Measurements from ENCODE around the gene FAIM. TPM values are rescaled to one million over a fixed set of nuclear protein-coding genes. Genes with fewer than 3 reads are reported as not detected.
"Not testable (repeated sequence)": the region's sequence is repeated elsewhere in the genome, so short reads cannot be mapped to it uniquely, and the experiment has no call there.

The FAIM gene
- total and polyA plus RNA-seq, 10 donors = 2.6 to 11.1 (median 6.4) TPM

DNA sequence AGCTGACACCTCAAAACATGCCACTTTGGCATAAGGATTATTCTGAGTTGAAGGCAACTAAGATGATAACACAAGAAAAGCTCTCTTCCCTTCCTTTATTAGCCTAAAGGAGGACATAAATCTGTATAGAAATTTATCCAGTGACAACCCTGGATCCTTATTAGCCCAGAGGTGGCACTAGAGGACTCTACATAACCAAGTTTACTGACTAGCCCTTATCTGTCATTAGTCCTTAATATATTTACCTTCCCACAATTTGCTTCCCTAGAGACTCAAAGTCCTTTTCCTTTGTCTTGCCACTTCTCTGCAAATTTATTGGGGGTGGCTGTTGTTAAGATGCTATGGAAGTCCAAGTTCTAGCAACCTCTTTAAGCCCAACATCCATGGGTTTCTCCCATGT lies 41.2 kb upstream of the FAIM start:
- Histone ChIP-seq H3K27ac (no peak overlapping the region), H3K4me1 (no peaks in the 10 kb centered on the region), H3K9me3 (peaks cover 0 to 6% (median 0%) of the 10 kb centered on the region in 8 donors), H3K4me3 (no peak overlapping the region), H3K36me3 (peaks cover 0 to 16% (median 3%) of the 10 kb centered on the region in 6 donors), H3K27me3 (replicated peaks in 1 of 7) (no peaks in the 10 kb centered on the region)
- intact Hi-C loops (cut with DNase I; ENCODE audit: low total_unique reads) = no loop called here
- TF ChIP-seq POLR2A (IDR thresholded peaks at IDR 0.05) = no peak
- TF ChIP-seq POLR2AphosphoS5 (IDR thresholded peaks at IDR 0.05) = no peak
- no peak for TF ChIP-seq CTCF (IDR thresholded peaks at IDR 0.05 in 8 of 11, conservative IDR thresholded peaks at IDR 0.05 in 3 of 11)
- no peak for DNase-seq

GRCh38 chr3:138569090-138569489 lies 39.5 kb upstream of the FAIM start:
- no peak overlapping the region for H3K27ac ChIP-seq
- no peaks in the 10 kb centered on the region for H3K27me3 ChIP-seq (replicated peaks in 1 of 7)
- TF ChIP-seq POLR2AphosphoS5 (IDR thresholded peaks at IDR 0.05) = no peak
- no peak for TF ChIP-seq CTCF (IDR thresholded peaks at IDR 0.05 in 8 of 11, conservative IDR thresholded peaks at IDR 0.05 in 3 of 11)
- TF ChIP-seq POLR2A (IDR thresholded peaks at IDR 0.05) = no peak
- intact Hi-C loops (cut with DNase I; ENCODE audit: low total_unique reads) = no loop called here
- H3K9me3 ChIP-seq = peaks cover 0 to 19% (median 6%) of the 10 kb centered on the region in 8 donors
- no peak overlapping the region for H3K4me3 ChIP-seq
- H3K36me3 ChIP-seq = peaks cover 0 to 29% (median 3%) of the 10 kb centered on the region in 6 donors
- no peaks in the 10 kb centered on the region for H3K4me1 ChIP-seq
- WGBS, 5 donors = 75 to 89% (median 78%) methylated on average over 2 of the region's 2 CpGs
- DNase-seq = no peak

- H3K27ac ChIP-seq; intact Hi-C loops (cut with DNase I; ENCODE audit: low total_unique reads); H3K27me3 ChIP-seq (replicated peaks in 1 of 7); H3K4me1 ChIP-seq; DNase-seq; H3K4me3 ChIP-seq: not testable (repeated sequence)
- WGBS, 5 donors = 93 to 98% (median 96%) methylated on average over 8 of the region's 8 CpGs
- H3K9me3 ChIP-seq = peaks cover 0 to 23% (median 9%) of the 10 kb centered on the region in 8 donors
- H3K36me3 ChIP-seq = peaks cover 0 to 34% (median 3%) of the 10 kb centered on the region in 6 donors
These were observed 38.9 kb upstream of the FAIM start for GRCh38 chr3:138569624-138570023.

- TF ChIP-seq POLR2AphosphoS5 (IDR thresholded peaks at IDR 0.05) = no peak
- no peak for TF ChIP-seq POLR2A (IDR thresholded peaks at IDR 0.05)
- no peak for TF ChIP-seq CTCF (IDR thresholded peaks at IDR 0.05 in 8 of 11, conservative IDR thresholded peaks at IDR 0.05 in 3 of 11)
- WGBS, 5 donors = 91 to 96% (median 95%) methylated on average over 1 of the region's 1 CpG
- Histone ChIP-seq H3K36me3 (peaks cover 0 to 31% (median 3%) of the 10 kb centered on the region in 6 donors), H3K9me3 (peaks cover 0 to 17% (median 9%) of the 10 kb centered on the region in 8 donors), H3K4me3 (no peak overlapping the region), H3K27me3 (replicated peaks in 1 of 7) (no peaks in the 10 kb centered on the region), H3K4me1 (peaks cover 0 to 8% (median 3%) of the 10 kb centered on the region in 6 donors), H3K27ac (no peak overlapping the region)
- DNase-seq = no peak
- intact Hi-C loops (cut with DNase I; ENCODE audit: low total_unique reads) = no loop called here
These were observed 35.4 kb upstream of the FAIM start for GRCh38 chr3:138573138-138573537.

DNA sequence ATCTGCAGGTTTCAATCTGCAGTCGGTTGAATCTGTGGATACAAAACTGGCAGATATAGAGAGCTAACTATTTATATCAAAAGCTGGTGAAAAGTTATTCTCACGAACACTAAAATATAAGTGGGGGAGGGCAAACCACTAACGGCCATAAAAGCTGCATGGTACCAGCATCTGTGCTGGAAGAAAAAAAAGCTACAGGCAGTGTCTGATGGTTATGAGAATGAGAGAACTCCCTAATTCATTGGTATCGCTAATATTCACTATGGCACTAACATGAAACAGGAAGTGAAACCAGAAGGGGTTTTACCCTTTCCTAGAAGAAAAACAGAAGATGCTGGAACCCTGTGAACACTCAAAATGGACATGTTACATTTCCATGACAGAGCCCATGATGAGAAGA lies 30.4 kb upstream of the FAIM start:
- no peak overlapping the region for H3K4me3 ChIP-seq
- H3K9me3 ChIP-seq = peaks cover 0 to 15% (median 9%) of the 10 kb centered on the region in 8 donors
- H3K27me3 ChIP-seq (replicated peaks in 1 of 7) = no peaks in the 10 kb centered on the region
- DNase-seq = no peak
- intact Hi-C loops (cut with DNase I; ENCODE audit: low total_unique reads) = no loop called here
- TF ChIP-seq POLR2AphosphoS5 (IDR thresholded peaks at IDR 0.05) (no peak), CTCF (IDR thresholded peaks at IDR 0.05 in 8 of 11, conservative IDR thresholded peaks at IDR 0.05 in 3 of 11) (no peak), POLR2A (IDR thresholded peaks at IDR 0.05) (no peak)
- peaks cover 0 to 21% (median 9%) of the 10 kb centered on the region in 6 donors for H3K4me1 ChIP-seq
- peaks cover 0 to 15% (median 0%) of the 10 kb centered on the region in 6 donors for H3K36me3 ChIP-seq
- H3K27ac ChIP-seq = no peak overlapping the region
- WGBS, 5 donors = 31 to 54% (median 38%) methylated on average over 4 of the region's 4 CpGs
